Mononuclear cell (primary cell): ENCODE results near the gene CIP2A. TPM values are rescaled to one million over a fixed set of nuclear protein-coding genes. Genes with fewer than 3 reads are reported as not detected.
"Not testable (repeated sequence)": the region's sequence is repeated elsewhere in the genome, so short reads cannot be mapped to it uniquely, and the experiment has no call there.

ENCODE experiments used
- H3K27me3 ChIP-seq: 2 replicates; pipeline ENCODE4 v1.6.0; 2011; ENCODE audit warnings: low read length, control low read depth; ENCODE audit not compliant: insufficient read depth
- H3K4me1 ChIP-seq: 2 replicates; pipeline ENCODE4 v1.5.1; 2011; ENCODE audit warnings: mild to moderate bottlenecking, low read length, control low read depth; ENCODE audit not compliant: insufficient read depth
- H3K4me3 ChIP-seq: 2 replicates; pipeline ENCODE4 v1.5.1; 2011; ENCODE audit warnings: mild to moderate bottlenecking, low read length, moderate library complexity
- H3K9me3 ChIP-seq: 2 replicates; pipeline ENCODE4 v1.5.1; 2011; ENCODE audit warnings: low read depth, mild to moderate bottlenecking, control low read depth, low read length
- total RNA-seq: library from RNA; depleted of rRNA; stranded (reverse); fragments of >200 nt; gene quantifications from one replicate; pipeline ENCODE4 v1.2.3, GENCODE V29; 2012

The CIP2A gene
- 8.2 TPM for total RNA-seq

DNA sequence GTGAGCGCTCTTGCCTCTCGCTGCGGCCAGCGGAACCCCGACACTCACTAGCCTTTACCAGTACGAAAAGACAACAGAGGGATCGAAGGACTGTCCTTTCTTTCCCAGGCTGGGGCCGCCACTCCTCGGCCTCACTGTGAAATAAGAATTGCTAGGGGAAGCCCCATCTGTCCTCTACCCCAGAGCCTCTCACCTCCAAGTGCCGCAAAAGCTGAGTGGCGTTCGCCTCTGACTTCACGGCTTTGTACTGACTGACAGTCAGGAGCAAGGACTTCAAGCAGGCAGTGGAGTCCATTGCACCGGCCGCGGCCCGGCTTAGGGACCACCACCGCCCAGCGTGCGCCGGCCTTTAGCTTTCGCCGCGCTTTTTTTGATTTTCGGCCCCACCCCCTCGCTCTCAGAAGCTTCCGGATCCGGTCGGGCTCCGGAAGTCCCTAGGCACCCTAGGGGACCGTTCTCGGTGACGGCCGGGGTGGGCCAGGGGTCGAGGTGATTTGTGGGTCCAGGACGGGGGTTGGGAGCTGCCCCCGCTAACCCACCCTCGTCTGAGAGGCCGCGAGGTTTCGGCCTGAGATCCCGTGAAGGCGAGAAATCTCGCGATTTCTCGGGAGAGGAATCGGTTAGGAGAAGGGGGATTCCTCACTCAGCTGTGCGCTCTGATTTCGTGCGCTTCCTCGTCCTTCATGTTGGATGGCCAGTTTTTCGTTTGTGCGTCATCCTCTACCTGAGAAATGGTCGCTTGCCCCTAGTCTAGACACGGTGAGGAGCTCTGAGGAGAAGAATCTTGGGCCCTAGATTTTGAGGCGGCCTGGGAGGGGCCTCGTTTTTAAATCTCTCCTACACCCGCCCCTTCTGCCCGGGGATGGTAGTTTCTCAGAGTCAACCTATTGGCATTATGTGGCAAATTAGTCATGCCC, at the start of gene CIP2A, which contains the start of gene DZIP3:
Gene CIP2A, minus strand, starts transcription at position 358 of the 917 bp plus-strand sequence. Its CDS starts 63 bp downstream, at position 295.
Gene DZIP3, plus strand, starts transcription at position 642 of the 917 bp plus-strand sequence. CDS start 15,685 bp downstream, outside the sequence.
- H3K9me3 ChIP-seq, result no peaks in the 10 kb centered on the region
- H3K4me3 ChIP-seq, result peak within 1 kb of the TSS; percentile 92
- no peaks in the 10 kb centered on the region for H3K27me3 ChIP-seq
- peaks cover 17% of the 10 kb centered on the region for H3K4me1 ChIP-seq

DNA sequence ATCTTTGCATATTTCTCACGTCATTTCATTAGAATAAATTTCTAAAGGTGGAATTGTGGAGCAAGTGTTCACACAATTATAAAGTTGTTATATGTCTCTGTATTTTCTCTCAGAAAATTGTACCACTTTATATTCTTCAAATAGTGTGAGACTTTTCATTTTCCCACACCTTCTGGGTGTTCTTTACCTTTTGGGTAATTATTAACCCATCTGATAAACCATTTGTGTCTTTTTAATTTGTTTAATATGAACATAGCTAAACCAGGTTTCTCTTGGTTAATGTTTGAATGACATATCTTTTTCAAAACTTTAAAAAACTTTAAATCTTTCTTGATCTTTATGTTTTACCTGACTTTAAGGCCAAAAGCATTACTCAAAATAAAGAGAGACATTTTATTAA, 40.7 kb upstream of the CIP2A start:
- Histone ChIP-seq H3K4me1 (no peaks in the 10 kb centered on the region), H3K4me3 (no peak overlapping the region), H3K9me3 (no peaks in the 10 kb centered on the region), H3K27me3 (no peaks in the 10 kb centered on the region)

GRCh38 chr3:108623504-108623903, 34.3 kb upstream of the CIP2A start:
- H3K4me1 ChIP-seq, result no peaks in the 10 kb centered on the region

GRCh38 chr3:108620250-108620649, 31.0 kb upstream of the CIP2A start:
- Histone ChIP-seq H3K27me3 (no peaks in the 10 kb centered on the region), H3K9me3 (no peaks in the 10 kb centered on the region), H3K4me1 (no peaks in the 10 kb centered on the region), H3K4me3 (no peak overlapping the region)

More at GRCh38 chr3:108623504-108623903, 34.3 kb upstream of the CIP2A start:
- H3K27me3 ChIP-seq, result no peaks in the 10 kb centered on the region
- H3K4me3 ChIP-seq, result no peak overlapping the region
- H3K9me3 ChIP-seq, result no peaks in the 10 kb centered on the region

DNA sequence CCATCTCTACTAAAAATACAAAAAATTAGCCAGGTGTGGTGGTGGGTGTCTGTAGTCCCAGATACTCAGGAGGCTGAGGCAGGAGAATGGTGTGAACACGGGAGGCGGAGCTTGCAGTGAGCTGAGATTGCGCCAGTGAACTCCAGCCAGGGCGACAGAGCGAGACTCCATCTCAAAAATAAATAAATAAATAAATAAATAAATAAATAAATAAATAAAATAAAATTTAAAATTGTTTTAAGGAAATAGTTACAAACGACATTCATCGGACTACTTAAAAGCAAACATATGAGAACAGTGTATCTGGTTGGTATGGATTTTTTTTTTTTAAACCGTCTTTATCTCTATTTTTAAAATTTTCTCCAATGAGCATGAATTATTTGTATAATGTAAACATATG, 26.9 kb upstream of the CIP2A start:
- not testable (repeated sequence) for H3K4me1 ChIP-seq, H3K4me3 ChIP-seq, H3K27me3 ChIP-seq, H3K9me3 ChIP-seq

GRCh38 chr3:108610651-108611050, 21.4 kb upstream of the CIP2A start:
- H3K4me1 ChIP-seq, result peaks cover 1% of the 10 kb centered on the region
- no peaks in the 10 kb centered on the region for H3K9me3 ChIP-seq
- H3K4me3 ChIP-seq, result no peak overlapping the region
- H3K27me3 ChIP-seq, result no peaks in the 10 kb centered on the region

GRCh38 chr3:108608750-108609149, 19.5 kb upstream of the CIP2A start:
- Histone ChIP-seq H3K4me1 (peaks cover 10% of the 10 kb centered on the region), H3K4me3 (no peak overlapping the region), H3K9me3 (no peaks in the 10 kb centered on the region), H3K27me3 (no peaks in the 10 kb centered on the region)

DNA sequence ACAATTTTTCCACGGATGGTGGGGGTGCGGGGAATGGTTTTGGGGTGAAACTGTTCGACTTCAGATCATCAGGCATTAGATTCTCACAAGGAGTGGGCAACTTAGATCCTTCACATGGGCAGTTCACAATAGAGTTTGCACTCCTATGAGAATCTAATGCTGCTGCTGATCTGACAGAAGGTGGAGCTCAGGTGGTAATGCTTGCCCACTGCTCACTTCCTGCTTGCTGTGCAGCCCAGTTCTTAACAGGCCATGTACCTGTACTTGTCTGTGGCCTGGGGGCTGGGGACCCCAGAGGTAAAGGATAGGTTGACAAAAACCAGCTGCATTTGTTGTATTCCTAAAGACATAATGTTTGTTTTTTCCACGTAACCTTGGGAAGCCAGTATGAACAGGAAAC, 16.3 kb upstream of the CIP2A start:
- no peaks in the 10 kb centered on the region for H3K27me3 ChIP-seq
- no peaks in the 10 kb centered on the region for H3K9me3 ChIP-seq
- H3K4me3 ChIP-seq, result no peak overlapping the region
- H3K4me1 ChIP-seq, result peaks cover 15% of the 10 kb centered on the region

DNA sequence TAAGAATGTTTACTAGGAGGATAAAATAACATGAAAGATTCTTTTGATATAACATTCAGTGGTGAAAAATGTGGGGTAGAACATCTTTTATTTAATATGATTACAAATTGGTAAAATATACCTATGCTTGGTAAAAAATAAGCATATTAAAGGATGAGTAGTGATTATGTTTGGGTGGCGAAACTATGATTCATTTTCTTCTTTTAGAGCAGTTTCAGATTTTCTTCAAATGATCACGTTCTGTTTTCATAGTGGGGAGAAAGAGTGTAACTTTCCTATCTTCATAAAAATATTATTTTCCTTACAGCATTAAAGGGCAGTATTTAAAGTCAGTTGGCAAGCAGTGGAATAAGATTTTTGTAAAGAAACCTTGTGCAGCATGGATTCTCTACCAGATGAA, 15.8 kb upstream of the CIP2A start:
- H3K27me3 ChIP-seq, result no peaks in the 10 kb centered on the region
- H3K4me3 ChIP-seq, result no peak overlapping the region
- H3K4me1 ChIP-seq, result peaks cover 15% of the 10 kb centered on the region
- no peaks in the 10 kb centered on the region for H3K9me3 ChIP-seq

GRCh38 chr3:108603691-108604090, 14.5 kb upstream of the CIP2A start:
- H3K4me3 ChIP-seq, result no peak overlapping the region

GRCh38 chr3:108602935-108603294, 13.7 kb upstream of the CIP2A start:
- peaks cover 15% of the 10 kb centered on the region for H3K4me1 ChIP-seq
- H3K4me3 ChIP-seq, result no peak overlapping the region
- no peaks in the 10 kb centered on the region for H3K9me3 ChIP-seq
- no peaks in the 10 kb centered on the region for H3K27me3 ChIP-seq

More at GRCh38 chr3:108603691-108604090, 14.5 kb upstream of the CIP2A start:
- Histone ChIP-seq H3K4me1 (peaks cover 15% of the 10 kb centered on the region), H3K9me3 (no peaks in the 10 kb centered on the region), H3K27me3 (no peaks in the 10 kb centered on the region)

GRCh38 chr3:108602249-108602934, 13.2 kb upstream of the CIP2A start:
- Histone ChIP-seq H3K27me3 (no peaks in the 10 kb centered on the region), H3K4me3 (no peak overlapping the region), H3K9me3 (no peaks in the 10 kb centered on the region), H3K4me1 (peaks cover 15% of the 10 kb centered on the region)

GRCh38 chr3:108599677-108600409, 10.6 kb upstream of the CIP2A start:
- Histone ChIP-seq H3K27me3 (no peaks in the 10 kb centered on the region), H3K4me1 (peaks cover 19% of the 10 kb centered on the region), H3K4me3 (no peak overlapping the region), H3K9me3 (no peaks in the 10 kb centered on the region)

GRCh38 chr3:108598375-108598774, 9.1 kb upstream of the CIP2A start:
- H3K27me3 ChIP-seq, result no peaks in the 10 kb centered on the region
- peaks cover 13% of the 10 kb centered on the region for H3K4me1 ChIP-seq
- H3K4me3 ChIP-seq, result no peak overlapping the region
- H3K9me3 ChIP-seq, result no peaks in the 10 kb centered on the region

GRCh38 chr3:108595321-108595720, 6.1 kb upstream of the CIP2A start:
- H3K27me3 ChIP-seq, result no peaks in the 10 kb centered on the region

More at GRCh38 chr3:108595321-108595720, 6.1 kb upstream of the CIP2A start:
- H3K9me3 ChIP-seq, result no peaks in the 10 kb centered on the region
- H3K4me3 ChIP-seq, result no peak overlapping the region
- peaks cover 12% of the 10 kb centered on the region for H3K4me1 ChIP-seq
